ENCODE results near the gene RNU6-1. TPM values are rescaled to one million over a fixed set of nuclear protein-coding genes. Genes with fewer than 3 reads are reported as not detected.
A peak's percentile ranks its signal among the peaks of the same experiment; 100 is the strongest.

The RNU6-1 gene
- polyA plus RNA-seq, 3 donors = not detected

- DNase-seq = no peak
These were observed 19.6 kb upstream of the RNU6-1 start for GRCh38 chr15:67859331-67859946.

GRCh38 chr15:67857220-67857619, 17.4 kb upstream of the RNU6-1 start:
- DNase-seq = no peak

DNA sequence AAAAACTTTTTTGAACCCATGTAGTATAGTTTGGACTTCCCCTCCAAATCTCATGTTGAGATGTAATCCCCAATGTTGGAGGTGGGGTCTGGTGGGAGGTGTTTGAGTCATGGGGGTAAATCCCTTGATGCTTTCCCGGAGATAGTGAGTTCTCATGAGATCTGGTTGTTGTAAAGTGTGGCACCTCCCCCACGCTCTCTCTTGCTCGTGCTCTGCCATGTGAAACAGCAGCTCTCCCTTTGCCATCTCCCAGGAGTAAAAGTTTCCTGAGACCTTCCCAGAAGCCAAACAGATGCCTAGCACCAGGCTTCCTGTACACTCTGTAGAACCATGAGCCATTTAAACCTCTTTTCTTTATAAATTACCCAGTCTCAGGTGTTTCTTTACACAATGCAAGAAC, 16.0 kb upstream of the RNU6-1 start:
- DNase-seq = no peak

DNA sequence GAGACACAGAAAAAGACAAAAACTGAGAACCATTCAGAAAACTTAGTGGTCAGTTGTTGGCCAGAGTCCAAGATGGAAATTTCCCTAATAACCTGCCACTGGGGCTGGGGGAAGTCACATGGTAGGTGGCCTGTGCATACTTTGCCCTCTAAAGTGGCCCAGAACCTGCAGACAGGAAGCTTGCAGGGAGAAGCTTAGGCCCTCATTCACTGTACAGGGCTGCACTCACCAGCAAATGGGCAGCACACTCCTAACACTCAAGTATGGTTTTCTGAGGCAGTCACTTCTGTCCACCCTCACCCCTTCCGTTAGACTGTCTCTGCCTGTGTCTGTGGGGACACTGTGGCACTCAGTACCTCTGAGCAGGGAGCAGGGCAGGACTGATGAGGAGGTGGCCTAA, 14.5 kb upstream of the RNU6-1 start:
- no peak for DNase-seq

DNA sequence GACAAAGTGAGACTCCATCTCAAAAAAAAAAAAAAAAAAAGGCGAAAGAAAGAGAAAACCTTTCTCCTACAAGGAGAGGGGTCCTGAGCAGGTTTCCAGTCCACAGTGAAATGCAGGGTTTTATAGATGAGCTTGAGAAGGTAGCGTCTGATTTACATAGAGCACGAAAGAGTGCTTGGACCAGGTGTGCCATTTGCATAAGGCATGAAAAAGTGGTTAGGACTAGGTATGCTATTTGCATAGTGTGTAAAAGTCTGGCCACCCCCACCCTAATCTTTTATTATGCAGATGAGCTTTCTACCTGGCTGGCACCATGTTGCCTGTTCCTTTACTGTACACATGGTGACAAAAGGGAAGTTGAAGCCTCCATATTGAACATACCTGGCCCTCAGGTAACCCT, 13.6 kb upstream of the RNU6-1 start:
- no peak for DNase-seq

DNA sequence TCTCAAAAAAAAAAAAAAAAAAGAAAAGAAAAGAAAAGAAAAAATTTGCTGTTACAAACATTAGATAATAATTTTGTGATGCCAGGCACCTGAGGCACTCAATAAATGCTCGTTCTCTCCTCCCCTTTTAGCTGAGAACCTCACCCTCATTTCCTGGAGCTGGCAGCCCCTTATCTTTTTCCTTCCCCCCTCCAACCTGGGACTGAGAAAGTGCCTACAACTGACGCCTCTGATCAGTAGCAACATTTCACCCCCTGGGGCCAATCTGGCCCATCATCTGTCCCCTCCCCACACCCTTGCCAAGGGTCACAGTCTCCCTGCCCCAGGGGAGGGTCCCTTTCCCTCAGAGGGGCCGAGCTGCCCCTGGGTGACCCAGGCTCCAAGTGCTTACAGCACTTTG, 12.6 kb upstream of the RNU6-1 start:
- DNase-seq = no peak

- DNase-seq = no peak
These were observed 11.2 kb upstream of the RNU6-1 start for GRCh38 chr15:67850994-67851571.

DNA sequence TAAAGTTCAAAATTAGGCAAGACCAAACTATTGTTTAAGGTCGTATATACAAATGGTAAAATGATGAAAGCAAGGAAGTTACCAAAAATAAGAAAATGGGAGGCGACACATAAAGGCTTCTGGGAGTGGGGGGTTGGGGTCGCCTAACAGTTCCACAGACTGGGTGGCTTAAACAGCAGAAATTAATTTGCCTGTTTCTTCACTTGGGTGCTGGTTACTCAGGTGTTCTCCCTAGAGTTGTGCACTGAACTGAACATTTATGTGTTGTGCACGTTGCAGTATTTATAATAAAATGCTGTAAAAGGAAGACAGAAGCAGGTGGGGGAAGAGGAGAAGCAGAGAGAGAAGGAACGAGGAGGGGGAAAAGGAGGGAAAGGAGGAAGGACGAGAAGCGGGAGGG, 10.5 kb upstream of the RNU6-1 start:
- no peak for DNase-seq

GRCh38 chr15:67849538-67849937, 9.7 kb upstream of the RNU6-1 start:
- DNase-seq = no peak

GRCh38 chr15:67845974-67846373, 6.1 kb upstream of the RNU6-1 start:
- no peak for DNase-seq

GRCh38 chr15:67843571-67844387, 3.9 kb upstream of the RNU6-1 start:
- peak; percentile 87 for DNase-seq

DNA sequence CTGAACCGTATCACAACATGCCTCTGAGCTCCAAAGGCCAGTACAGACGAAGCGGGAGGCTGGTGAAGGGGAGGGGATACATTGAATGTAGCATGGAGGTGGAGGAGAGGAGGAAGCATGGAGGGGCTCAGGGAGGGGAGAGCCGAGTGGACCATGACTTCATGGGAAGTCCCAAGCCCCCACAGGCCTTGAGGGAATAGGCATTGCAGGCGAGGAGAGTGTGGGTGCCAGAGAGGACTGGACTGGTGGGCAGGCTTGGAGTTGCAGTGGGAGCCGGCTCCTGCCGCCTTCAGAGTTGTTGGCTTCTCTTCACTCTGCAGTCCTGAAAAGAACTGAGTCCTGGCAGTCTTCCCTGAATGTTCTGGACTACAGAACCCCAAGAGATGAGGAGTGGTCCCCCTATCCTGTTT, 3.3 kb upstream of the RNU6-1 start:
- no peak for DNase-seq

DNA sequence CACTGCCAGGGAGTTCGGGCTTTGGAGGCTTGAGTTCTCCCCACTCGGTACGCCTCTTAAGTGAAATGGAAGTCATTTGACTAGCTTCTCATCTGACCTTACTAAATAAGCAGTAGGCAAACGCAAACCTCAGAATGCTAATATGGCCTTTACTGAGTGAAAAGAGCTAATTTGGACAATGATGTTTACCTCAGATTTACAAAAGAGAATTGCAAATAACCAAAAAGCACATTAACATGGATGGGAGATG, 1.6 kb upstream of the RNU6-1 start:
- no peak for DNase-seq

DNA sequence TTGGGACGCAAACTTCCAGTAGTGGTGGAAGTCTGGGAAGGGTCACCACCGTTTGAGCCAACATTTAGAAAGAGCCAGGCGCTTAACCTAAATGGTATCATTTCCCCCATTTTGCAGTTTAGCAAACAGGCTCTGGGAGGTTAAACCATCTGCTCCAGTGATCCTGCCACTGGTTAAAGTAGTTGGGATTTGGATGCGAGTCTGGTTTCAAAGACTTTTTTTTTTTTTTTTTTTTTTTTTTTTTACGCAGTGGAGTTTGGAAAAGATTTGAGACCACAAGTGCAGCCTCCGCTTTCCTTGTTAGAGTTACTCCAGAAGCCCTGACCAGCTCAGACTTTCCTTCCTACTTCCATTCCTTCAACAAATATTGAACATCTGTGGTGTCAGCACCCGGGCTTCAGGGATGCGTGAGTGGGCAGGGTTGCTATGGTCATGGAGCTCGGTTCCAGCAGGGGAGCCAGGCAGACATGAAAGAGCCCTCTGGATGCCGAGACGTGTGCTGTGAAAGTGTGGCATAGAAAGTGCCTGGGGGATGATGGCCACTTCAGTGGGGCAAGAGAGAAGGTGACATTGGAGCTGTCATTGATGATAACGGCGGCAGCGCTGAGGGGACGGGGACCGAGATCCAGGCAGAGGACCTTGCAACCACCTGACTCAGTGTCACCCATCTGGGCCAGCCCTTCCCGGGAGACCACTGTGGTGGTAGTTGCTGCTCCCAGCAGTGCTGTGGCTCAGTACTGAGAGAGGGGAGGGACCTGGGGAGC, 1.1 kb upstream of the RNU6-1 start:
- DNase-seq = peak; percentile 42

GRCh38 chr15:67839499-67839928, 331 bp downstream of the RNU6-1 start:
- peak; percentile 40 for DNase-seq

DNA sequence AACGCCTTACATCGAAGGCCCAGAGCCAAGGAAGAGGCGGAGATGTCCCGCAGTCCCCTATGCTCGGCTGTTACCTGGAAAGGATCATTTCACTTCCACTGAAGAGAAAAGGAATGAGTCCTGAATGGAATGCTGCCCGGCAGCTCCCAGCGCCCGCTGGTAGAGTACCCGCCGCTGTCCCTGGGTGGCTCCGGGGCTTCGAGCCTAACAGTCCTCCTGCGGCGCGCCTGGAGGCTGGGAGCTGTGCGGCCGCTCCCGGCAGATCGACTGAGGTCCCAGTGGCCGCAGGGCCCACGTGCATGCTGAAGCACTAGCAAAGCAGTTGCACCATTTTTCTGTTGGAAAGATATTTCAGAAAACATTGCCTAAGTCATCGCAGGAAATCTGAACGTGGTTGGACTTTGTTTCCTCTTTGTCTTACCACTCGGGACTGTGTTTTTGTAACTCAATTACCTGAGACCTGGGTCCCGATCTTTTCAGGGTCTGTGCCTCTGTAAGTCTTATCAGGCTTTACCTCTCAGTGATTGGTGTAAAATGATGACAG, 984 bp downstream of the RNU6-1 start:
- DNase-seq = peak; percentile 63

DNA sequence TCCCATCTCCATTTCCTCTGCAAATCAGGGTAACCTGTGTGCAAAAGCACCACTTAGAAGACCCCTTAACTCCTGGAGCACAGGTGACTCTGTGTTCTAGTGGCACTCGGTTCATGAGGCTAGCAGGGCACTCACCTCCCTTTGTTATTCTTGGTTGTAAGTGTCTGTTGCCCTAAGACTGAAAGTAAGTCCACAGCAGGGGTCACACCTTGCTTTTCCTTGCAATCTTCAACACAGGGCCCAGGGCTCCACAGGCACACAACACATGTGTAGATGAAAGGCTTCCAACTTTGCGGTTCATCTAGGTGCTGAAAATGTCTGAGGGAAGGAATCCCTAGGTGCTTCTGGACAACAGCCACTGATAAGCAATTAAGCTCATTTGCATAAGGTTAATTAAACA, 2.9 kb downstream of the RNU6-1 start:
- DNase-seq = no peak

DNA sequence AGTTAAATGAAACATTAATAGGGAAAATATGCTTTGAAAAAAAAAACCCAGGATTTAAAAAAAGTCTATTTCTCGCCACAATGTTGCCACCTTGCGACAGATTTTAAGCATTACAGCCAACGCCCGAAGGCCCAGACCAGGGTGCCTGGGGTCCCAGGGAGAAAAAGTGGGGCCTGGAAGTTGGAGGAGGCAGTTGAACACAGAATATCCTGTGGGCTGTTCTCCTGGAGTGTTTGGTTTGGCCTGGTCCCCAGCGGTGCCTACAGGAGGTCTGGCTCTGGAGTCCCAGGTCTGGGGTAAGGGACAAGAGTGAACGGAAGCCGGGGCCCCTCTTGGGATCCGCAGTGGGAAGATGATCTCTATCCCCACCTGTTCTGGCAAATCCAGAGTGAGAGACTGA, 3.4 kb downstream of the RNU6-1 start:
- DNase-seq = no peak

GRCh38 chr15:67836134-67836455, 3.8 kb downstream of the RNU6-1 start:
- DNase-seq = no peak

DNA sequence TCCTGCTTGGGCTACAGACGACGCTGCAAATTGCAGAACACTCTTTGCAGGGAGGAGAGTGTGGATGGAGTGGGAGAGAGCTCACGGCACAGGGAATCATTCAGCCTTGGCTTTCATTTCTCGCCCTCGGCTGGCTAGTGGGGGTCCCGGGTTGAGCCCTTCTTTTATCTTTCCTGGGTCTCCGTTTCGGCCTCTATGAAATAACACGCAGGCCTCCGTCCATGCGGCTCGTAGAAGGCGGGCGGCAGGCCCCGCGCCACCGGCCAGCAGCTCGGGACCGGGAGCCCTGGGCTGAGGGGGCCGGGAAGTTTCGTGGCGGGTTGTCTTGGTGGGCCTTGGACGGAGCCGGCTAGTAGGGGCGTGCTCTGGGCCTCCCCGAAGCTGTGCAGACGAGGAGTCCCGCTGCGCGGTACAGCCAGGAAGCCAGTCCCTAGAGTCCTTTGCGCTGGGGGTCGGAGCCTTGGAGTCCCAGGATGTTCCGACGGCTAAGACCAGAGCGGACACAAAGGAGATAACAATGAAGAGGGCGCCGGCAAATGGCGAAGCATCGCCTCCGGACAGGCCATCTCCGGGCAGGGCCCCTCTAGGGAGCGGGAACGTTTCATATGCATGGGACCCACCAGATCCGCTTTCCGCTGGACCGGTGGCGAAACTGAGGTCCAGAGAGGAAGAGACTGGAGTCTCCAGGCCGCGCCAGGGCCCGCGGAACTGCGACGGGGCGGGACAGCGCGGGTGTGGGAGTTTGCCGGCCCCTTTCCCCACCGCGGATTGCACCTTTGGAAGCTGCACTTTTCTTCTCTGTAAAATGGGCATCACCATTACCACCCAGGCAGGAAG, 4.3 kb downstream of the RNU6-1 start:
- no peak for DNase-seq

DNA sequence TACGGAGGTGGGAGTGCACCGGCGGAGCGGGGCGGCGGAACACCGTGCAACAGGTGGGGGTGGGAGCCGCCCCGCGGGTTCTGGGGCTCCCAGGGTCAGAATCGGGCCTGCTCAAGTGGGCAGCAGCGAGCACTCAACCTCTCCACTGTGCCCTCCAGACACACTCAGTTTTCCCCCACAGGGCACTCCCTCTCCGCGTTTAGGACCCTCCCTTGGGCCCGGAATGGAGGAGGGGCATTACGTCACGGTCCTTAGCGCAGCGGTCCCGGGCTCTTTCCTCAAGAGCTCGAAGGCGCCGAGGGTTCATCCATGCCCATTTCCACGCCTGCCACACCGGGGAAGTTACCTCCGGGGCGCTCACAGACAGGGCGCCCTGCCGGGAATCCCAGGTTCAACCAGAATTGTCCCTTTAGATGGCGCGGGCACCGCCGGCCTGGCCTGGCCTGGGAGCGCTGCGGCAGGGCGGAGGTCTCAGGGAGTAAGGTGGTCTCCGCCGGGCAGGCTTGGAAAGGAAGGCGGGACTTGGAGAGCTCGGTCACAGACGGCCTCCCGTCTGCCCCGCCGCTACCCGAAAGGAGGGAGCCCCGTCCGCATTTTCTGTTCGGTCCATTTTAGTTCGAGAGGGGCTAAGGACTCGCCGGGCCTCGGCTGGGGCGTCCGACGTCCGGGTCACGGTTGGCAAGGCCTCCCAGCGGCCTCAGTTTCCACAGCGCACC, 5.1 kb downstream of the RNU6-1 start:
- DNase-seq = no peak

Measured in renal pelvis (tissue), 4 donors.